Measurements from ENCODE around the gene KNTC1.
"Not testable (repeated sequence)": the region's sequence is repeated elsewhere in the genome, so short reads cannot be mapped to it uniquely, and the experiment has no call there.

Gene KNTC1

GRCh38 chr12:122558745-122559641 is 31.9 kb downstream of the KNTC1 start:
- no peak for DNase-seq (ENCODE audit: low read depth)

- no peak for DNase-seq (ENCODE audit: low read depth)
Measured at GRCh38 chr12:122560138-122560537, 33.1 kb downstream of the KNTC1 start.

GRCh38 chr12:122563361-122563760 is 36.3 kb downstream of the KNTC1 start:
- DNase-seq (ENCODE audit: low read depth), result no peak

GRCh38 chr12:122566816-122567215 is 39.8 kb downstream of the KNTC1 start:
- not testable (repeated sequence) for DNase-seq (ENCODE audit: low read depth)

- no peak for DNase-seq (ENCODE audit: low read depth)
Measured at GRCh38 chr12:122569288-122569687, 42.2 kb downstream of the KNTC1 start.

GRCh38 chr12:122570006-122570405 is 43.0 kb downstream of the KNTC1 start:
- not testable (repeated sequence) for DNase-seq (ENCODE audit: low read depth)

- DNase-seq (ENCODE audit: low read depth), result no peak
Measured at GRCh38 chr12:122571821-122572220, 44.8 kb downstream of the KNTC1 start.

GRCh38 chr12:122583294-122583693 is 56.2 kb downstream of the KNTC1 start:
- not testable (repeated sequence) for DNase-seq (ENCODE audit: low read depth)

GRCh38 chr12:122584177-122584863 is 57.3 kb downstream of the KNTC1 start:
- no peak for DNase-seq (ENCODE audit: low read depth)

- DNase-seq (ENCODE audit: low read depth), result no peak
Measured at GRCh38 chr12:122590990-122591389, 63.9 kb downstream of the KNTC1 start.

GRCh38 chr12:122591966-122592365 is 64.9 kb downstream of the KNTC1 start:
- not testable (repeated sequence) for DNase-seq (ENCODE audit: low read depth)

GRCh38 chr12:122592543-122592942 is 65.5 kb downstream of the KNTC1 start:
- not testable (repeated sequence) for DNase-seq (ENCODE audit: low read depth)

- DNase-seq (ENCODE audit: low read depth), result no peak
Measured at GRCh38 chr12:122593910-122594309, 66.9 kb downstream of the KNTC1 start.

GRCh38 chr12:122596838-122597237 is 69.8 kb downstream of the KNTC1 start:
- no peak for DNase-seq (ENCODE audit: low read depth)

- no peak for DNase-seq (ENCODE audit: low read depth)
Measured at GRCh38 chr12:122602456-122602855, 75.4 kb downstream of the KNTC1 start.

- no peak for DNase-seq (ENCODE audit: low read depth)
Measured at GRCh38 chr12:122604993-122605392, 77.9 kb downstream of the KNTC1 start.

- no peak for DNase-seq (ENCODE audit: low read depth)
Measured at GRCh38 chr12:122609732-122610131, 82.7 kb downstream of the KNTC1 start.

GRCh38 chr12:122610207-122610606 is 83.2 kb downstream of the KNTC1 start:
- no peak for DNase-seq (ENCODE audit: low read depth)

GRCh38 chr12:122610911-122611310 is 83.9 kb downstream of the KNTC1 start:
- DNase-seq (ENCODE audit: low read depth), result no peak

GRCh38 chr12:122614839-122615238 is 87.8 kb downstream of the KNTC1 start:
- no peak for DNase-seq (ENCODE audit: low read depth)

GRCh38 chr12:122615780-122616179 is 88.7 kb downstream of the KNTC1 start:
- no peak for DNase-seq (ENCODE audit: low read depth)

- no peak for DNase-seq (ENCODE audit: low read depth)
Measured at GRCh38 chr12:122635471-122635870, 108.4 kb downstream of the KNTC1 start.

GRCh38 chr12:122643207-122643805 is 116.3 kb downstream of the KNTC1 start:
- no peak for DNase-seq (ENCODE audit: low read depth)

All from activated T-helper 1 cell treated with Interleukin-2 at 50 U/mL for 16 hours (primary cell).